Activated T-cell treated with anti-CD3 and anti-CD28 coated beads, Interleukin-2, amount 50 U/mL, for 48 hours (primary cell): ENCODE data around the gene GNAO1.

Source experiments
- DNase-seq, 2 experiments: peaks; one replicate each; pipeline ENCODE4 v3.0.0-alpha.2; 2020

The GNAO1 gene

GRCh38 chr16:56191156-56191815, at the start of gene GNAO1:
GNAO1 (plus strand) TSS chr16:56191489; CDS start chr16:56192236, 747 bp downstream.
- DNase-seq: peak; percentile 47 to 65

- DNase-seq: no peak
Observed at GRCh38 chr16:56143666-56144065, 47.6 kb upstream of the GNAO1 start.

GRCh38 chr16:56145369-56145768, 45.9 kb upstream of the GNAO1 start:
- no peak for DNase-seq

GRCh38 chr16:56151621-56152020, 39.7 kb upstream of the GNAO1 start:
- DNase-seq: no peak

- no peak for DNase-seq
Observed at GRCh38 chr16:56161658-56162057, 29.6 kb upstream of the GNAO1 start.

GRCh38 chr16:56163089-56163488, 28.2 kb upstream of the GNAO1 start:
- DNase-seq: no peak

GRCh38 chr16:56163938-56164337, 27.4 kb upstream of the GNAO1 start:
- DNase-seq: no peak

- no peak for DNase-seq
Observed at GRCh38 chr16:56164636-56165035, 26.7 kb upstream of the GNAO1 start.

GRCh38 chr16:56174411-56174810, 16.9 kb upstream of the GNAO1 start:
- DNase-seq: no peak

- DNase-seq: no peak
Observed at GRCh38 chr16:56181401-56181800, 9.9 kb upstream of the GNAO1 start.

- DNase-seq: no peak
Observed at GRCh38 chr16:56183266-56183665, 8.0 kb upstream of the GNAO1 start.

- no peak for DNase-seq
Observed at GRCh38 chr16:56190048-56190676, 1.1 kb upstream of the GNAO1 start.

- peak; percentile 44 to 51 for DNase-seq
Observed at GRCh38 chr16:56190677-56191155, 573 bp upstream of the GNAO1 start.

GRCh38 chr16:56191835-56192634, 746 bp downstream of the GNAO1 start:
- DNase-seq: peak in 1 of 2 experiments; percentile 39

- DNase-seq: no peak
Observed at GRCh38 chr16:56192635-56192945, 1.3 kb downstream of the GNAO1 start.

GRCh38 chr16:56192986-56193945, 2.0 kb downstream of the GNAO1 start:
- no peak for DNase-seq

GRCh38 chr16:56193951-56194726, 2.9 kb downstream of the GNAO1 start:
- peak; percentile 81 to 85 for DNase-seq

GRCh38 chr16:56195151-56195550, 3.9 kb downstream of the GNAO1 start:
- DNase-seq: no peak

- no peak for DNase-seq
Observed at GRCh38 chr16:56196381-56196780, 5.1 kb downstream of the GNAO1 start.

GRCh38 chr16:56197192-56197992, 6.1 kb downstream of the GNAO1 start:
- DNase-seq: no peak
